Upper lobe of left lung (tissue), 6 donors: ENCODE data around the gene ONECUT3. TPM values are rescaled to one million over a fixed set of nuclear protein-coding genes. Genes with fewer than 3 reads are reported as not detected.

Source experiments
- ATAC-seq, 2 donors: fragments of 200-7000 bp; cut with Tn5 transposase; one replicate each; pipeline ENCODE4 v1.9.1; 2022; ENCODE audit warnings: mild to moderate bottlenecking in 2 of 2, moderate library complexity in 2 of 2; ENCODE audit not compliant: low FRiP score in 2 of 2
- DNase-seq, 2 donors: peaks; one replicate each; pipeline ENCODE4 v3.0.0-alpha.2; 2019 to 2020
- H3K27ac ChIP-seq, 4 donors: fragments of 200-600 bp; sonication (generic); one replicate each; pipeline ENCODE4 v1.5.1; 2016 to 2019
- H3K27me3 ChIP-seq, 4 donors: fragments of 200-600 bp; sonication (generic); one replicate each; pipeline ENCODE4 v1.5.1; 2017 to 2019
- H3K36me3 ChIP-seq, 4 donors: fragments of 200-600 bp; sonication (generic); one replicate each; pipeline ENCODE4 v1.5.1; 2016 to 2019
- H3K4me1 ChIP-seq, 4 donors: fragments of 200-600 bp; sonication (generic); one replicate each; pipeline ENCODE4 v1.5.1; 2018 to 2019
- H3K4me3 ChIP-seq, 4 donors: fragments of 200-600 bp; sonication (generic); one replicate each; pipeline ENCODE4 v1.5.1; 2017 to 2019; ENCODE audit warnings: mild to moderate bottlenecking in 2 of 4, moderate library complexity in 1 of 4
- H3K9me3 ChIP-seq, 4 donors: fragments of 200-600 bp; sonication (generic); one replicate each; pipeline ENCODE4 v1.5.1; 2018 to 2019
- EP300 ChIP-seq, 4 donors: sonication (generic); formaldehyde crosslinking; IDR thresholded peaks; one replicate each; pipeline ENCODE4 v1.5.1; 2017; ENCODE audit warnings: antibody characterized with exemption in 4 of 4, control low read depth in 2 of 4
- POLR2A ChIP-seq, 4 donors: fragments of 450-650 bp; IDR thresholded peaks; one replicate each; pipeline ENCODE4 v1.5.1; 2016 to 2017; ENCODE audit warnings: antibody characterized with exemption in 4 of 4, mild to moderate bottlenecking in 2 of 4
- POLR2AphosphoS5 ChIP-seq, 2 donors: sonication (generic); formaldehyde crosslinking; IDR thresholded peaks; one replicate each; pipeline ENCODE4 v1.5.1; 2017; ENCODE audit warnings: antibody characterized with exemption in 2 of 2
- WGBS, 2 donors: methylation state at CpG; one replicate each; pipeline ENCODE4 v1.1.5; 2017 to 2018; 5-methylcytosine and 5-hydroxymethylcytosine counted together
- total RNA-seq, 6 donors: library from RNA; depleted of rRNA in 4 of 6; stranded (reverse); fragments of >200 nt in 4 of 6; gene quantifications; one replicate each; pipeline versions ENCODE4 v1.1.0 to v1.2.1, GENCODE V29; 2016 to 2021
- TF ChIP-seq, protein P1 (sequence below), 6 experiments: fragments of 450-650 bp in 4 of 6; fragments of 200-600 bp in 2 of 6; sonication (generic) in 2 of 6; IDR thresholded peaks; one replicate each; pipeline ENCODE4 v1.5.1; 2016 to 2019; ENCODE audit warnings: antibody characterized with exemption in 6 of 6
- donor health status: DM: no; HTN: no; CAD: no; lungs with moderate emphysema.
- donor health status: DM: no; HTN: yes; CAD: no; lungs with severe emphysema.

ONECUT3 gene
- total RNA-seq, 6 donors from 2014 or later, result not detected

DNA sequence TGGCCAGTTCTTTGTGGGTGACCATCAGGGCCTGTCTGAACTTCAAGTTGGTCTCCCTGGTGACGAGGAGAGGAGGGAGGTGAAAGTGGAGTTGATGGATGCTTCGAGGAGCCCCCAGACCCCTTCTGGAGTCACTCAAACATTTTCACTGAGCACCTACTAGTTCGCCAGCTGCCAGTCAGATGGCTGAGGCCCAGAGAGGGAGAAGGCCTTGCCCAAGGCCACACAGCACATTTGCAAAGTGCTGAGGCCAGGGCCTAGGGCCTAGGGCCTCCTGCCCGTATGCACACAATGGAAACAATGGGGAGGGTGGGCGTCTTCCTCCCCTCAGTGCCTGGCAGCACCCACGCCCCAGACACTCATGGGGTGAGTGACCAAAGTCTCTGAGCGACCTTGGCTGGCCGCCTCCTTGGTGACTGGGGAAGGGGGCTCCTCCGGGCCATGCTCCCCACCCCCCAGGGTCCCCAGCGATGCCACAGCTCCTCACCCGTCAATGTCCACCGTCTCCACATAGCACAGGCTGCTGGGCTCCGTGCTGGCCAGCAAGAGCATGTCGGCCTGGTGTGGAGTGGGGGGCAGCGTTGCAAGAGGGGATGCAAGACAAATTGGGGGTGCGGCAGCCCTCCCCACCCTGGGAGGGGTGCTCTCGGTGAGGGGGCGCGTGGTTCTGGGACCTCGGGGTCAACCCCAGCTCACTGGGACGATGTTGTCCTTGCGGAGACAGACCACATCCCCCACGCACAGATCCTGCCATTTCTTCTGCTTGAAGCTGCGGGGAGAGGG is 52.3 kb downstream of the ONECUT3 start:
- Histone ChIP-seq H3K36me3 (no peaks in the 10 kb centered on the region), H3K4me3 (no peak overlapping the region), H3K27ac (no peak overlapping the region), H3K9me3 (no peaks in the 10 kb centered on the region), H3K4me1 (no peaks in the 10 kb centered on the region), H3K27me3 (no peaks in the 10 kb centered on the region)
- ATAC-seq (peak in 1 of 2 donors; percentile 2), DNase-seq (peak in 1 of 2 donors; percentile 58)
- TF ChIP-seq, protein P1, sequence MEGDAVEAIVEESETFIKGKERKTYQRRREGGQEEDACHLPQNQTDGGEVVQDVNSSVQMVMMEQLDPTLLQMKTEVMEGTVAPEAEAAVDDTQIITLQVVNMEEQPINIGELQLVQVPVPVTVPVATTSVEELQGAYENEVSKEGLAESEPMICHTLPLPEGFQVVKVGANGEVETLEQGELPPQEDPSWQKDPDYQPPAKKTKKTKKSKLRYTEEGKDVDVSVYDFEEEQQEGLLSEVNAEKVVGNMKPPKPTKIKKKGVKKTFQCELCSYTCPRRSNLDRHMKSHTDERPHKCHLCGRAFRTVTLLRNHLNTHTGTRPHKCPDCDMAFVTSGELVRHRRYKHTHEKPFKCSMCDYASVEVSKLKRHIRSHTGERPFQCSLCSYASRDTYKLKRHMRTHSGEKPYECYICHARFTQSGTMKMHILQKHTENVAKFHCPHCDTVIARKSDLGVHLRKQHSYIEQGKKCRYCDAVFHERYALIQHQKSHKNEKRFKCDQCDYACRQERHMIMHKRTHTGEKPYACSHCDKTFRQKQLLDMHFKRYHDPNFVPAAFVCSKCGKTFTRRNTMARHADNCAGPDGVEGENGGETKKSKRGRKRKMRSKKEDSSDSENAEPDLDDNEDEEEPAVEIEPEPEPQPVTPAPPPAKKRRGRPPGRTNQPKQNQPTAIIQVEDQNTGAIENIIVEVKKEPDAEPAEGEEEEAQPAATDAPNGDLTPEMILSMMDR (IDR thresholded peaks at IDR 0.05), result no peak
- no peak for TF ChIP-seq POLR2A (IDR thresholded peaks at IDR 0.05)
- TF ChIP-seq EP300 (IDR thresholded peaks at IDR 0.05), result no peak
- no peak for TF ChIP-seq POLR2AphosphoS5 (IDR thresholded peaks at IDR 0.05)
- 88 to 93% methylated on average over 10 to 23 of the region's 24 CpGs for WGBS, 2 donors

DNA sequence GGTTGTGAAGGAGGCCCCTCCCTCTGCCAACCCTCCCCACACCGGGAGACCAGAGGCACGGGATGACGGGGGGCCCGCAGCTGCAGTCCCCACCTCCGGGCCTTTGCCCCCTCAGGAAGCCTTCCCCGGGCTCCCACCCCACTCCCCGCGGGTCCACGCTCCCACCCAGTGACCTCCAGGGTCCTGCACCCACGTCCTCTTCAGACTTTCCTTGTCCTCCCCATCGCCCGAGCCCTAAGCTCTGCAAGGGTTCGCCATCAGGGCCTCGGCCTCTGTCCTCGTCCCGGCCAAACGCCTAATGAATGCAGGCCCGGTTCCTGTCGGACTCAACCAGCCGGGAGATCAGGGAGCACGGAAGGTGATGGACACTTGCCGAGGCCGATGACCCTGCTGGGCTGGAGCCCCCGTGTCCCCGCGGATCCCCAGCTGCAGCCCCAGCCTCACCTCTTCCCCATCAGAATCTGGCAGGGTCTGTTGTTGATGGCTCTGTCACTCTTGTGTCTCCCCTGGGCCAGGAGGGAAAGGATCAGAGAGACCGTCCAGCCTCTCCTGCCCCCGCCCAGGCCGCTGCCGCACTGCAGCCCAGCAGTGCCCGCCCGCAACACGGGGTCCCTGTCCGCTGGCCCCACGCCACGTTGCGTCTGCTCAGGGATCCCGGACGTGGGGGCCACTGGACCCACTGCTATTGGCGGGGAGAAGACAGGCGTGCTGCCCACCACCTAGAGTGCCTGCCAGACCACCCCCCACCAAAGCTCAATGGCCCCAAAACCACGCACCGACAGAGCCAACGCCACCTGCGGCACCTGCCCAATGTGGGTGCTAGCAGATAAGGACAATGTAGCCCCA is 53.1 kb downstream of the ONECUT3 start:
- peak in 1 of 2 donors; percentile 2 for ATAC-seq
- Histone ChIP-seq H3K4me3 (no peak overlapping the region), H3K9me3 (no peaks in the 10 kb centered on the region), H3K4me1 (peaks cover 0 to 2% (median under 1%) of the 10 kb centered on the region in 4 donors), H3K36me3 (no peaks in the 10 kb centered on the region), H3K27ac (no peak overlapping the region), H3K27me3 (no peaks in the 10 kb centered on the region)
- WGBS, 2 donors, result 81 to 83% methylated on average over 23 to 45 of the region's 45 CpGs
- TF ChIP-seq, protein P1 (IDR thresholded peaks at IDR 0.05), result no peak
- TF ChIP-seq POLR2AphosphoS5 (IDR thresholded peaks at IDR 0.05) (no peak), POLR2A (IDR thresholded peaks at IDR 0.05) (no peak), EP300 (IDR thresholded peaks at IDR 0.05) (no peak)
- peak in 1 of 2 donors; percentile 80 for DNase-seq

DNA sequence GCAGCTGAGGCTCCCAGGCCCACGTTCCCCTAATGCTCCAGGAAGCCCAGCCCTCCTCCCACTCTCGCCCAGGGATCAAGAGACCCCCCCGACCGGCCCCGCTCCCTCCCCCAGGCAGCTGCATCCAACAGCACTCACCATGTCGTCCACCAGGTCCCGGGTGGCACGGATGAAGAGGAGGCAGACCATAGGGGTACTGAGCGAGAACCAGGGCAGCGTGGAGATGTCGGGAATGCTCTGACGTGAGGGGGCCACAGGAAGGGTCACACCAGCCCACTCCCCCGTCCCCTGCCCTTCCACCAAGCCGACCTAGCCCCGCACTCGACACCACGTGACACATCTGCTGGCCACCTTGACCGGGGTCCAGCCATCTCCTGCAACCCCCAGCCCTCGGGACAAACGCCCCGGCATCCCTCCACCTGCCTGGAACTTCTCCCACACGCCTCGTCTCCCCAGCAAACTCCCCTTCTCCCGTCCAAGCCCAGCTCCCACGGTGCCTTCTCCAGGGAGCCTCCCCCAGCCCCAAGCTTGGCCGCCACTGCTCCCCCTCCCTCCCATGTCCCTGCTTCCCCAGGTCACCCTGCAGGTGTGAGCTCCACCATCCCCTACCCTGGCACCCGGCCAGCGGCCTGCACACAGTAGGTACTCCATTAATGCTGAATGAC is 53.9 kb downstream of the ONECUT3 start:
- ATAC-seq (no peak), DNase-seq (peak in 1 of 2 donors; percentile 64)
- H3K4me3 ChIP-seq, result no peak overlapping the region
- peaks cover 3 to 9% (median 8%) of the 10 kb centered on the region in 4 donors for H3K4me1 ChIP-seq
- no peak for TF ChIP-seq POLR2A (IDR thresholded peaks at IDR 0.05)
- TF ChIP-seq, protein P1 (IDR thresholded peaks at IDR 0.05), result no peak
- no peak for TF ChIP-seq POLR2AphosphoS5 (IDR thresholded peaks at IDR 0.05)
- no peak for TF ChIP-seq EP300 (IDR thresholded peaks at IDR 0.05)
- H3K27me3 ChIP-seq, result no peaks in the 10 kb centered on the region
- WGBS, 2 donors, result 69 to 74% methylated on average over 19 to 28 of the region's 28 CpGs
- H3K9me3 ChIP-seq, result no peaks in the 10 kb centered on the region
- H3K27ac ChIP-seq, result no peak overlapping the region
- no peaks in the 10 kb centered on the region for H3K36me3 ChIP-seq

DNA sequence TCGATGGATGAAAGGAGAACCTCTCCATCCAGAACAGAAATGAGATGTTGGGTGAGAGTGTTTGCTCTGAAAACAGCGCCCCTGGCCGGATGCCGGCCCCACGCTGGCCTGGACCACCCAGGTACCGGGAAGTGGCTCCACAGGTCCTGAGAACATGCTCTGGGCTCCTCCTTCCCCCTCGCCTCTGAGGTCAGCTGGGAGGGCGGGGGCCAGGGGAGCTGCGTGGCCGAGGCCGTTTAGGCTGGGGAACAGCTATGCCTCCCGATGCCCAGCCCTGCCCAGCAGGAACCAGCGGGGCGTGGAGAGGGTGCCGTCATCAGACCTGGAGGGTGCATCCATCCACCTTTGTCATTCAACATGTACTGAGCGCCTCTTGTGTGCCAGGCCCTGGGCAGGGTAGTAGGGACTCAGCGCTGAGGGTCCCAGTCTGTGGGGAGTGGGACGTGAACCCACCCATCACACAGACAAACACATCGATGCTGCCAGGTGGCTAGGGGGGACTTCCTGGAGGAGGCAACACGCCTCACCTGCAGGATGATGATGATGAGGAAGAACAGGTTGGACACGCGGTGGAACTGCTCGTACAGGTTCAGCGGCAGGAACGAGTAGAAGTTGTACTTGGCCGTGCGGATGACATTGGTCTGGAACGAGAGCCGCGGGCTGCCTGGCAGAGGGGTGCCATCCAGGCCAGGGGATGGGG is 54.5 kb downstream of the ONECUT3 start:
- TF ChIP-seq, protein P1 (IDR thresholded peaks at IDR 0.05), result no peak
- TF ChIP-seq EP300 (IDR thresholded peaks at IDR 0.05), result no peak
- no peak for TF ChIP-seq POLR2A (IDR thresholded peaks at IDR 0.05)
- no peak for TF ChIP-seq POLR2AphosphoS5 (IDR thresholded peaks at IDR 0.05)
- Histone ChIP-seq H3K36me3 (no peaks in the 10 kb centered on the region), H3K27me3 (no peaks in the 10 kb centered on the region), H3K4me1 (peaks cover 6 to 12% (median 11%) of the 10 kb centered on the region in 4 donors), H3K9me3 (no peaks in the 10 kb centered on the region), H3K4me3 (no peak overlapping the region), H3K27ac (no peak overlapping the region)
- DNase-seq (peak in 1 of 2 donors; percentile 84), ATAC-seq (no peak)
- WGBS, 2 donors, result 70 to 90% methylated on average over 15 to 30 of the region's 30 CpGs
